Upper lobe of left lung (tissue), 4 donors: ENCODE results near the gene FARP1.

ENCODE experiments used
- EP300 ChIP-seq, 4 donors: sonication (generic); formaldehyde crosslinking; IDR thresholded peaks; one replicate each; pipeline ENCODE4 v1.5.1; 2017; ENCODE audit warnings: antibody characterized with exemption in 4 of 4, control low read depth in 2 of 4
- TF ChIP-seq, protein P1 (sequence below), 6 experiments: fragments of 450-650 bp in 4 of 6; fragments of 200-600 bp in 2 of 6; sonication (generic) in 2 of 6; IDR thresholded peaks; one replicate each; pipeline ENCODE4 v1.5.1; 2016 to 2019; ENCODE audit warnings: antibody characterized with exemption in 6 of 6

DNA sequence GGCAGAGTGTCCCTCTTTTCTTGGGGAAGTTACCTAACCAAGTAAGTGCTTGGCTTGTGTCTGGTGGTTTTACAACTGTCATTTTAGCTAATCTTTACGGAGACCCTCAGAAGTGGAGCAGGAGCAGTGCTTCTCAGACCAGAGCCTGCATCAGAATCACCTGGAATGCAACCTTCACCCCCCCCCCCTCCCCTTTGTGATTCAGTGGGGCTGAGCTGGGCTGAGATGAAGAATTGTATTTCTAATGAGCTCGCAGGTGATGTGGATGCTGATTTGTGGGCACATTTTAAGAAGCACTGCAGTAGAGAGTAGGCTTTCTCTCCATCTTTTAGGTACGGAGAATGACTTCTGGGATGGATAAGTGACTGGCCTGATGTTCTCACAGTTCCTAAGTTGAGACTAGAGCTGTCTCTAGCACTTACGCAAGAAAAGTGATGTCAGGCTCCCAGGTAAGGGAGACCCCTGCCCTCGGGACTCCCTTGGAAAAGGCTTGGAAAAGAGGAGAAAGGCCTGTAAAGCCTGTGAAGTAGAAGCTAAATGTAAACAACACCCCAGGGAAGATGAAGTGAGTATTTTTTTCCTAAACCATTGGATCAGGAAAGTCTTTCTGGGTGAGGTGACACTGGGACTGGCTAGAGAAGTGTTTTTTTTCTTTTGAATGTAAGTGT lies 57.5 kb downstream of the FARP1 start:
- TF ChIP-seq, protein P1, sequence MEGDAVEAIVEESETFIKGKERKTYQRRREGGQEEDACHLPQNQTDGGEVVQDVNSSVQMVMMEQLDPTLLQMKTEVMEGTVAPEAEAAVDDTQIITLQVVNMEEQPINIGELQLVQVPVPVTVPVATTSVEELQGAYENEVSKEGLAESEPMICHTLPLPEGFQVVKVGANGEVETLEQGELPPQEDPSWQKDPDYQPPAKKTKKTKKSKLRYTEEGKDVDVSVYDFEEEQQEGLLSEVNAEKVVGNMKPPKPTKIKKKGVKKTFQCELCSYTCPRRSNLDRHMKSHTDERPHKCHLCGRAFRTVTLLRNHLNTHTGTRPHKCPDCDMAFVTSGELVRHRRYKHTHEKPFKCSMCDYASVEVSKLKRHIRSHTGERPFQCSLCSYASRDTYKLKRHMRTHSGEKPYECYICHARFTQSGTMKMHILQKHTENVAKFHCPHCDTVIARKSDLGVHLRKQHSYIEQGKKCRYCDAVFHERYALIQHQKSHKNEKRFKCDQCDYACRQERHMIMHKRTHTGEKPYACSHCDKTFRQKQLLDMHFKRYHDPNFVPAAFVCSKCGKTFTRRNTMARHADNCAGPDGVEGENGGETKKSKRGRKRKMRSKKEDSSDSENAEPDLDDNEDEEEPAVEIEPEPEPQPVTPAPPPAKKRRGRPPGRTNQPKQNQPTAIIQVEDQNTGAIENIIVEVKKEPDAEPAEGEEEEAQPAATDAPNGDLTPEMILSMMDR (IDR thresholded peaks at IDR 0.05): no peak
- no peak for TF ChIP-seq EP300 (IDR thresholded peaks at IDR 0.05)
